Measurements from ENCODE around the gene LIMS2. TPM values are rescaled to one million over a fixed set of nuclear protein-coding genes. Genes with fewer than 3 reads are reported as not detected.

LIMS2 gene
- total RNA-seq, 1 donor from 2014 or later: 171 TPM

- Mint-ChIP-seq H3K27me3 (ENCODE audit: low read depth) (no peaks in the 10 kb centered on the region), H3K4me1 (ENCODE audit: low read depth) (peaks cover 36% of the 10 kb centered on the region), H3K9me3 (ENCODE audit: low read depth) (no peaks in the 10 kb centered on the region), H3K27ac (ENCODE audit: unreplicated experiment) (peak within 1 kb of the TSS; percentile 95), H3K4me3 (ENCODE audit: unreplicated experiment) (peak within 1 kb of the TSS; percentile 84), H3K36me3 (ENCODE audit: low read depth) (peaks cover 8% of the 10 kb centered on the region)
- TF ChIP-seq, protein P1, sequence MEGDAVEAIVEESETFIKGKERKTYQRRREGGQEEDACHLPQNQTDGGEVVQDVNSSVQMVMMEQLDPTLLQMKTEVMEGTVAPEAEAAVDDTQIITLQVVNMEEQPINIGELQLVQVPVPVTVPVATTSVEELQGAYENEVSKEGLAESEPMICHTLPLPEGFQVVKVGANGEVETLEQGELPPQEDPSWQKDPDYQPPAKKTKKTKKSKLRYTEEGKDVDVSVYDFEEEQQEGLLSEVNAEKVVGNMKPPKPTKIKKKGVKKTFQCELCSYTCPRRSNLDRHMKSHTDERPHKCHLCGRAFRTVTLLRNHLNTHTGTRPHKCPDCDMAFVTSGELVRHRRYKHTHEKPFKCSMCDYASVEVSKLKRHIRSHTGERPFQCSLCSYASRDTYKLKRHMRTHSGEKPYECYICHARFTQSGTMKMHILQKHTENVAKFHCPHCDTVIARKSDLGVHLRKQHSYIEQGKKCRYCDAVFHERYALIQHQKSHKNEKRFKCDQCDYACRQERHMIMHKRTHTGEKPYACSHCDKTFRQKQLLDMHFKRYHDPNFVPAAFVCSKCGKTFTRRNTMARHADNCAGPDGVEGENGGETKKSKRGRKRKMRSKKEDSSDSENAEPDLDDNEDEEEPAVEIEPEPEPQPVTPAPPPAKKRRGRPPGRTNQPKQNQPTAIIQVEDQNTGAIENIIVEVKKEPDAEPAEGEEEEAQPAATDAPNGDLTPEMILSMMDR (IDR thresholded peaks at IDR 0.05): no peak
- DNase-seq (ENCODE audit: low spot score): peak; percentile 96
These were observed 25.9 kb upstream of the LIMS2 start, which contains the start of gene SFT2D3 for GRCh38 chr2:127701193-127701650. Gene SFT2D3, plus strand, starts transcription at chr2:127701497. Its CDS starts 32 bp downstream, at chr2:127701529.

DNA sequence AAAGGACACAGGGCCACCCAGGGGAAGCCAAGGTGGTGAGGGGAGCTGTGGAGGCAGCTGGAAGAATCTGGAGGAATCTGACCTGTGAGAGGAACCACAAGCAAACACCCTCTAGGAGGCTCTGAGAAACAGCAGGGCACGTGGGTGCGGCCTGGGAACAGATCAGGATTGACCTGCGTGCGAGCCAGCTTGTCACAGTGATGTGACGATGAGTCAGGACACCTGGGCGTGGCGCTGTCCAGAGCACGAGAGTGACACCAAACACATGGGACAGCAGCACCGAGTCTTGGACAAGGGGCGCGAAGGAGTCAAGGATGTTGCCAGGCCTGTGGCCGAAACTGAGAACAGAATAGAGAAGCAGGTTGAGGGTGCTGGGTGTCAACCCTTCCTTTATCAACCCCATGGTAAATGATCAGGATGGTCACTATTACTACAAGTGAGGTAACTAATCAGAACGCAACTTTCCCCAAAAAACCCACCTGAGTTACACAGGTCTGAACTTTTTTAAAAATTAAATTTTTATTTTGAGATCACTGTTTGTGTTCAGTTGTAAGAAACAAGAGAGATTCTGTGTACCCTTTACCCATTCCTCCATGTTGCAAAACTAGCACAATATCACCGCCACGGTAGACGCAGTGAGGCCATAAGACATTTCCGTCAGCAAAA lies 25.3 kb upstream of the LIMS2 start:
- Mint-ChIP-seq H3K27ac (ENCODE audit: unreplicated experiment) (peak overlapping the region; percentile 95), H3K4me1 (ENCODE audit: low read depth) (peaks cover 35% of the 10 kb centered on the region), H3K4me3 (ENCODE audit: unreplicated experiment) (peak overlapping the region; percentile 84), H3K27me3 (ENCODE audit: low read depth) (no peaks in the 10 kb centered on the region), H3K36me3 (ENCODE audit: low read depth) (peaks cover 7% of the 10 kb centered on the region), H3K9me3 (ENCODE audit: low read depth) (no peaks in the 10 kb centered on the region)
- TF ChIP-seq, protein P1 (IDR thresholded peaks at IDR 0.05): no peak
- DNase-seq (ENCODE audit: low spot score): no peak

GRCh38 chr2:127698553-127699355 lies 23.4 kb upstream of the LIMS2 start:
- TF ChIP-seq, protein P1 (IDR thresholded peaks at IDR 0.05): no peak
- Mint-ChIP-seq H3K4me3 (ENCODE audit: unreplicated experiment) (no peak overlapping the region), H3K9me3 (ENCODE audit: low read depth) (no peaks in the 10 kb centered on the region), H3K27me3 (ENCODE audit: low read depth) (no peaks in the 10 kb centered on the region), H3K27ac (ENCODE audit: unreplicated experiment) (no peak overlapping the region), H3K4me1 (ENCODE audit: low read depth) (peaks cover 20% of the 10 kb centered on the region), H3K36me3 (ENCODE audit: low read depth) (peaks cover 3% of the 10 kb centered on the region)
- DNase-seq (ENCODE audit: low spot score): no peak

- H3K27me3 Mint-ChIP-seq (ENCODE audit: low read depth): no peaks in the 10 kb centered on the region
- H3K27ac Mint-ChIP-seq (ENCODE audit: unreplicated experiment): no peak overlapping the region
- H3K4me3 Mint-ChIP-seq (ENCODE audit: unreplicated experiment): no peak overlapping the region
- TF ChIP-seq, protein P1 (IDR thresholded peaks at IDR 0.05): no peak
- H3K36me3 Mint-ChIP-seq (ENCODE audit: low read depth): peaks cover 3% of the 10 kb centered on the region
- no peak for DNase-seq (ENCODE audit: low spot score)
- H3K4me1 Mint-ChIP-seq (ENCODE audit: low read depth): peaks cover 17% of the 10 kb centered on the region
- H3K9me3 Mint-ChIP-seq (ENCODE audit: low read depth): no peaks in the 10 kb centered on the region
These were observed 22.3 kb upstream of the LIMS2 start for GRCh38 chr2:127697482-127698180.
